NCI-H2171 (cell line): ENCODE measurements around the gene COMP.

ENCODE experiments used
- DNase-seq: peaks from one replicate; lab custom pipeline; 2025; lab: John Stamatoyannopoulos, UW

COMP gene

DNA sequence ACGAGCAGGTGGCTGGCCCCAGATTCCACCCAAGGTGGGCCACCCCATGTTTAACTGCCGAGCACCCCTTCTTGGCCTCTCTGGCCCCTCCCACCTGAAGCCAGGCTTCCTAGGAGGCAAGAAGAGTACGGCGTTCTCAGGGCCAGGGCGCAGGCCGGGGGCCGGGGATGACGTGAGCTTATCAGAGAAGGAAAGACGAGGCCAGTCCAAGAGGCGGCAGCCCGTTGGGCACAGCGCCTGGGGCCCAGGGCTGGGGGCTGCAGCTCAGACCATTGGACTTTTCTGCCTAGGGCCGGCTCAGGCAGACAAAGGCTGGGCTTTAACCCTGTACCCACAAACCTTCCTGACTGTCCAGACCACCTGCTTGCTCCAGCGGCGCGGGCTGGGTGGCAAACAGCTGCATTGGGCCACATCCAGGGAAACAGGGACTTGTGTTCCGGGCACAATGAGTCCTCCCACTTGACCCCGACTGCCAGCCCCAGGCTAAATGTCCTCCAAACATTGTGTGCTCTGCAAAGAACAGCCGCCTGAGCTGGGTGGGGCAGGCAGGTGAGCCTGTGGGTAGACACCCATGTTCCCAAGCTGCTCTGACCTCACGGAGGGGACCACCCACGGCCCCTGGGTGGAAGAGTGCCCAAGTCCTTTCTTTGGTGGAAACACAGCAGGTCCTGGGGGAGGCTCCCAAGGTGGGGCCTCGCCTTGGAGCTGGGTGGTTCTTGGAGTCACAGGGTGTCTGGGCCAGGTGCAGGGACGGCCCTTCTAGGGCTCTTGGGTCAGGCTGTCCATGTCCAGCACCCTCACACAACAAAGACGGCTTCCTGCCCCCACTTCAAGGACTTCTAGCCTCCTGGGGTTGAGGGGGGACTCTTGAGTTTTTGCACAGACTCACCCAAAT is 21.9 kb downstream of the COMP start:
- DNase-seq, result no peak

- DNase-seq, result no peak
These were observed 22.9 kb downstream of the COMP start for GRCh38 chr19:18768046-18768771.

DNA sequence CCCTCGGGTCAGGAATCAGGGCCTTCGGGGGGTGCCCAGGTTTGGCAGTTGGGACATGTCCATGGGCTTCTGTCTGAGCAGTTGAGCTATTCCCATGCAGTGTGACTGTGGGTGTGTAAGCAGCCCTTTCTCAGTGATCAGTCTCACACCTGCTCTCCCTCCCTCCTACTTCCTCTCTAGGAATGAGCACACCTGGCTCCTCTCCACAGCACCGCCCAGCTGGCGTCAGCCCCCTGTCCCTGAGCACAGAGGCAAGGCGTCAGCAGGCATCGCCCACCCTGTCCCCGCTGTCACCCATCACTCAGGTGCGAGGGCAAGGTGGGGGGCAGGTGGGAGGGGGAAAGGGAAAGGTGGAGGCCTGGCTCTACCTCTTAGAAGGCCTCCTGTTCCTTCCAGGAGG is 25.9 kb downstream of the COMP start:
- DNase-seq, result peak; percentile 77

DNA sequence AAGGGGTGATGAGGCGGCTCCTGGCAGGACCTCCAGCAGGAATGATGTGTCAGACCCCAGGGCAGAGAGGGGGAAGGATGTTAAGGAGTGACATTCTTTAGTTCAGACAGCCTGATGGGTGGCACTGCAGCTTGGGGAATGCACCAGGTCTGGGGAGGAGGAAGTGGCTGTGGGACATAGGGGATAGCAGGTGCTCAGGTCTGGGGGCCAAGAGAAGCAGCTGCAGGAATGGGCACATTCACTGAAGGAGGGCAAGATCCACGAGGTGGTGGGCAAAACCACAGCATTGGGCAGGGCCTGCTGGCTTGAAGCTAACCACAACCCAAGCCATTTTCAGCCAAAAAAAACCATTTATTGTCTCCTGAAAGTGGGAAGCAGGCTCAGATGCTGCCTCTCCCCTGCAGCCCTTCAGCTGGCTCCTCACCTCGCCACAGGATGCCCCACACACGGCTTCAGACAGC is 26.5 kb downstream of the COMP start:
- no peak for DNase-seq

DNA sequence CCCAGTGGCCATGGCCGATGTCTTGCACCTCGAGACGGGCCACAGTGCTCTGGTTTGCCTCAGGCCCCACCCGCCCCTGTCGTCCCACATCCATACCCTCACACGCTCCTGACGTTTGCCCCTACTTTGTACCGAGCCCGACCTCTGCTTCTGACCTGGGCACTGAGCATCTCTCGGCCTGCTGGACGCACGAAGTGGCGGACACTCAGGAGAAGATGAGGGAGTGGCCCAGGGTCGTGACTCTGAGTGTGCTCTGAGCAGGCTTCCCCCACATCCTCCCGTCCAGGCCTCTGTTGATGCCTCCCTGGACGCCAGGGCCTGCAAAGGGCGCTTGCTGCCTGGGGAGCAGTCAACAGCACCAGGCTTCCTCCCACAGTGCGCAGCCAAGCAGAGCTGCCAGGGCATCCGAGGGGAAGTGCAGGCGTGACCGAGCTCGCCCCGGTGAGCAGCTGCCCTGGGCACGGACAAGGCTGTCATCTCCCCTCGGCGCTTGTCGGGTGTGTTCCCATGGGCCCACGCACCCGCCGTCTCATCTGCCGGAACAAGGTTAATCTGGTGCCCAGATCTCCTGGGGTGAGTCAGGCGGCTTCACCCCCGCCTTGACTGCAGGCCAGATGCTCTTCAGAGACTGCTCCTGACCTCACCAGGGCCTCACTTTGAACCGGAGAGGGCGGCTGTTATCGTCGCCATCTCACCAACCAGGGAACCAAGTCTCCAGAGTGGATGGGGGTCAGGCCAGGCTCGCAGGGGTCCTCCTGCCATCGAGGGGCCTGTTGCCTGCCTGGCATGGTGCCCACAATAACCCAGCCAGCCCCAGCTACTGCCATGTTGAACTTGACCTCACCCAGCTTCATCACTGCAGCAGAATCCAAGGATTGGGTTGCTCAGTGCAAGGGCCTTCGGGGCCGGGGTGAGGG is 27.2 kb downstream of the COMP start:
- peak; percentile 72 for DNase-seq

DNA sequence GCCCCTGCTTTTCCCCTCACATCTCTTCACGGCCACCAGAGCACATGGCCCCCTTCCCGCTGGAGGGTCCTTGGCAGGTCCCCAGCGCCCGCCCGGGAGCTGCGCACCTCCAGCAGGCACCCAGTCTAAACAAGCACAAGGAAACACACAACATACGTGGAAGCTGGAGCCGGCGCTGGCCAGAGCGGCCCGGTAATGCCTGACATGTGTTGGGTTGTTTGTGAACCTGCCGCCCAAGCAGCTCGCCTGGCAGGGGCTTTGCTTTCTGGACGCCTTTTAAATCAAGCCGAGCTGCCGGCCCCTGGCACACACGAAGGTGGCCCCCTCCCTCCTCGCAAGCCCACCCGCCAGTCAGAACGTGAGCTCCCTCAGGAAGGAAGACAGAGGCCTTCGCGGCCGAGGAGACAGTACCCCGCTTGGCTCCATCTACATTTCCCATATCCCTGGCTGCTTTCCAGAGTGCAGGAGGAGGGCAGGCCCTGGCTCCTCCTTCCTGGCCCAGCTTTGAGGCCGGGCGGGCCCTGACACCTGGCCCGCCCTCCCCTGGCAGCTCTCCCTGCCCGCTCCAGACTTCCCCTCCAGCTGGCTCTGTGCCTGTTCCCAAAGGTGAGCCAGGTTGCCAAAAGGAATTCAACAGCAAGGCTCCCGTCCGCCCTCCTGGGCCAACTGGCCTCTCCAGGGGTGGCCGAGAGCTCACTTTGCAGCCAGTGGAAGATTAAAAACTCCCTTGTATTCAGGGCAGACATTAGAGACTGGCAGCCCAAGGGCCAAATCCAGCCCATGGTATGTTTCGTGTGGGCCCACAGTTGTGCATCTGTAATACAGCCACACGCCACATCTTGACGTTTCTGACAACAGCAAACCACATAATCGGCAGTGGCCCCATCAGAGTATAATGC is 28.7 kb downstream of the COMP start:
- DNase-seq, result peak; percentile 97

DNA sequence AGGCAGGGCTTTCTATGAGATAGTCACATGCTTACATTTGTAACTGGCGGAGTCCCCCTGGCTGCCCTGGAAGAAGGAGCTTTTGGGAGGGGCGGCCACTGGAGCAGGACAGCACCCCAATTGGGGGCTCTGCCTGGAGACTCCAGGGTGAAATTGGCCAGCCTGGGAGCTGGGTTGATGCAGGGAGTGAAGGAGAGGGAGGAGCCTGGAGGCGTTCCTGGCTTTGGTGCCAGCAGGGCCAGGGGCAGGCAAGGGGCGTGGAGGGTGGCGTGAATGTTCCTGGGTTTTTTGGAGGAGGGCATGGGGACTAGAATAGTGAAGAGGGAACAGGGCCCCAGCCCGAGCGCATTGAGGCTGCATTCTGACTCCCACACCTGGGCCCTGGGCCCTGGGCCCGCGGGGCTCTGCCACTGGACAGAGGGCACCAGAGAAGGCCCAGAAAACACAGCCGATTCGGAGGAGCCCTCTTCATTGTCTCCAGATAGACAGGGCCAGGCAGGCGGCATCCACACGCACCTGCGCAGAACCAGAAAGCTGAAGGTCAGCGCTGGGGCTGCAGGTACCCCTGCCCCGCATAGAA is 29.5 kb downstream of the COMP start:
- no peak for DNase-seq

DNA sequence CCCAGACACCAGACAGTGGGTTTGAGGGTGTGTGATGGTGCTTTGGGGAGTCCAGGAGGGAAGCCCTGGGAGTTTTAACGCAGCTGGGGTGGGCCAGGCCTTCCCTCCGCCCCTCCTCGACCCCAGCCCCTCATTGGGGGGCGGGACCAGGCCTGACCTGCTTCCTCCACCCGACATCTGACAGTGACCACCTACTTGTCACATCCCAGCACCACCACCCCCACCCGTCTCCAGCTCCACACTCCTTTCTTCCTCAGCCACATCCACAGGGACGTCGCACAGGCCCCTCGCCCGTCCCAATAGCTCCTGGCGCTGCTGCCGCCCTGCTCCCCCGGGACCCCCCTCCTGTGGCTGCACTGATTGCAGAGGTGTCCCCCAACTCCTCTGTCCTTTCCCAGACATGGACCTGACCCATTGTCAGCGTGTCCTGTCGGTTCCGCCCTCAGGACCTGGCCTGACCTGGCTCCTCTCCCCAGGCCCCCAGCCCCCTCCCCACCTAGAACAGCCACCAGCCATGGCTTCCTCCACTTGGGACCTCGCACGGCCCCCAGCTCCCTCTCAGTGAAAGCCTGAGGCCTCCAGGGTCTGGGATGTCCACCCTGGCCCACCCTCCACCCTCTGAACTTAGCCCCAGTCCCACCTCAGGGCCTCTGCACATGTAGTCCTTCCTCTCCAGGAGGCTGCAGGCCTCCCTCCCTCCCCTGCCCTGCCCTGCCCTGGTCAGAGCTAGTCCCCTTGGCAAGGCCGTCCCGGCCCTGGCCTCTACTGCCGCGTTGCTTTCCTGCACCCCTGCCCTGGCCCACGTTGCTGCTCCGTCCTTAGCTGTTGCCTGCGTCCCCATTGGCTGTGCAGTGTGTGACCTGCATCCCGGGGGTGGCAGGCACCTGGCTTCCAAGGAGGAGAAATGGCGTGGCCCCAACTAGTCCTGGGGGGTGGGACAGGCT is 30.4 kb downstream of the COMP start:
- DNase-seq, result no peak

- no peak for DNase-seq
These were observed 31.1 kb downstream of the COMP start for GRCh38 chr19:18759995-18760426.

DNA sequence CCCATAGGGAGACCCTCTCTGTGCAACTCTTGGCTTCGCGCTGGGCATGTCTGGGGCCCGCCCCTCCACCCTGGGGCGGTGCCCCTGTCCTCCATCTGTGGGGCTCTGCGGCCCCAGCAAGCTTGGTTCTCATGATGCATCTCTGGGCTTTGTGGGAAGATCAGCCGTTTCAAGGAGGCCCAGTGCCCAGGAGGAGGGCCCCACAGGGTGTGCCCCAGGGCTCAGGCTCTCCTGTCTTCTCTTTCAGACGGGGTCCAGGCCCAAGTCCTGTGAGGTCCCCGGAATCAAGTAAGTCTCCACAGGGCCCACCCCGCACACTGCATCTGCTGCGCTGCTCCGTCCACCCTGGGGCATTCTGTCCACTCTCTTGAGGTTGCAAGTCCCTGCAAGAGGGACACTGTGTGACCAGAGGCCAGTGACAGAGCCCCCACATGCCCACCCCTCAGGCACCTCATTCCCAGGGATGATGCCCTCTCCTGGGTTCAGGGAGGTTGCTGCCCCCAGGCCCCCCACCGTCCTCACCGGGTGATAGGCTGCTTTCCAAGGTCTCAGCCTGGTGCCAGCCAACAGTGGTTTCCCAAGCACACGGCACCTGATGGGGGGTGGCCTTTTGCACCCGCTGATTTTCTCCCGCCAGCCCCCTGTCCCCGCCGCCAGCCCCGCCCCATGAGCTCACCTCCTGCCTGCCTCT is 31.7 kb downstream of the COMP start:
- no peak for DNase-seq

DNA sequence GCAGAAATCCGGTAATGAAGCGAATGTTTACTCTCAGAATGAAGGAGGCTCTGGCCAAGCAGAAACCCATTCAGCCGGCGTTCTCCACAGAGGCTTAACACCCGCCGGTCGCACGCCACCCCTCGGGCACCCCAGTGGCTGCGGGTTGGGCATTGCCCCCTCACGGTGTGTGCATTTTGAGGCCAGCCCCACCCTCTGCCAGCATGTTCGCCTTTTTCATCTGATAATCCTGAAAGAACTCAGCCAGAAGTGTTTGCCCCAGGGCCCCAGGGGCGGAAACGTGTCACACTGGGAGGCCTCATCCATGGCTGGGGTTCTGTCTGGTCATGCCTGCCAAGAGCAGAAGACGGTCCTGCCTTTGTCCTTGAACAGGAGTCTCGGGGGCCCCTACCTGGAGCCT is 34.2 kb downstream of the COMP start:
- no peak for DNase-seq

DNA sequence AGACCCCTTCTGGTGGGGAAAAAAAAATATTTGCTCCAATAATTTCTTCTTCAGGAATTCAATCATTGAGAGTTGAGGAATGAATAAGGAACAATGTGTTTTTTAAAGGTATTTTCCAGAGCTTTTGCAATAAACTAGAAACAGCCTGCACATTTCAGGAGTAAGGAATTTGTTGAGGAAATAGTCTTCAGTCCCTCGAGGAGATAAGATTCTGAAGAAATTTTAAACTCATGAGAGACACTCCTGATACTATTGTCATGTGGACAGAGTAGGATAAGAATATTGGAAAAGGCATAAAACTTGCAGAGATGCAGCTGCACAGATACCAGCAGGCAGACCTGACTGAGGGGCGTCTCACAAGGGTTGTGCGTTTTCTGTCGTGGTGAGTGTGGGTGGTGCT is 36.6 kb downstream of the COMP start:
- no peak for DNase-seq

GRCh38 chr19:18751571-18751970 is 39.5 kb downstream of the COMP start:
- no peak for DNase-seq

DNA sequence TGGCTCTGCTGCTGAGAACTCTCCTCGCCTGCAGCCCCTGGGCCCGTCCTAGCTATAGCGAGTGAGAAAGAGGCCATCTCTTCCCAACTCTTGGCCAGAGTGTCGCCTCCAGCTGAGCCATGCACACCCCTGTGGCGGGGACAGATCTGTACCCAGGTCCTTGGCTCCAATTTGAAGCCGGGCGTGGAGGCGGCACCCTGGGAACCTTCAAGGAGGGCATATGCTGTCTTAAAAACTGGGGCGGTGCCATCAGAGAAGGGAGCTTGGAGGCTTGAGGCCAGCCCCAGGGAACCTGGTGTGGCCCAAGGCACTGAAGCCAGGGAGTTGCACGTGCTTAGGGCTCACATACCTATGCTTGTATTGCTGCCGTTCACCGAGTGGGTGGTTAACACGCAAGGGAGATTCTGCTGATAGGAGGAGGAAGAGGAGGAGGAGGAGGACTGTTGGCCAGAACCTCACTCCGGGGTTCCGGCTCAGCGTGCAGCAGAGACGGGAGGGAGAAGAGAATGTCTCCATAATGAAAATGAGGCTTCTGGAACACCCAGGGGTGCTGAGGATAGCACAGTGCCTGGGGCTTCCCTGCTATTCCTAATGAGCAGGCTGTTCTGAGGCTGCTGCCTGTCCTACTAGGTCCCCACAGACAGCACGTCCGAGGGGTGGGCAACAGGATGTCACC is 40.7 kb downstream of the COMP start:
- DNase-seq, result no peak

GRCh38 chr19:18749362-18750231 is 41.5 kb downstream of the COMP start:
- DNase-seq, result no peak

- no peak for DNase-seq
These were observed 44.4 kb downstream of the COMP start for GRCh38 chr19:18746401-18747325.
